ES-I3 (cell line): Measurements from ENCODE around the gene RBMS3.

Source experiments
- H3K36me3 ChIP-seq: 2 replicates; pipeline ENCODE4 v1.6.1; 2013; ENCODE audit warnings: mild to moderate bottlenecking, low read length, control low read depth, moderate library complexity; ENCODE audit not compliant: insufficient read depth
- H3K4me1 ChIP-seq: 2 replicates; pipeline ENCODE4 v1.6.1; 2013; ENCODE audit warnings: mild to moderate bottlenecking, control low read depth, low read length; ENCODE audit not compliant: insufficient read depth
- H3K9ac ChIP-seq: 2 replicates; pipeline ENCODE4 v1.6.1; 2013; ENCODE audit warnings: low read depth, mild to moderate bottlenecking, low read length, moderate library complexity
- H3K9me3 ChIP-seq: 2 replicates; pipeline ENCODE4 v1.6.1; 2013; ENCODE audit warnings: mild to moderate bottlenecking, low read length, moderate library complexity; ENCODE audit not compliant: control insufficient read depth, insufficient read depth

The RBMS3 gene

DNA sequence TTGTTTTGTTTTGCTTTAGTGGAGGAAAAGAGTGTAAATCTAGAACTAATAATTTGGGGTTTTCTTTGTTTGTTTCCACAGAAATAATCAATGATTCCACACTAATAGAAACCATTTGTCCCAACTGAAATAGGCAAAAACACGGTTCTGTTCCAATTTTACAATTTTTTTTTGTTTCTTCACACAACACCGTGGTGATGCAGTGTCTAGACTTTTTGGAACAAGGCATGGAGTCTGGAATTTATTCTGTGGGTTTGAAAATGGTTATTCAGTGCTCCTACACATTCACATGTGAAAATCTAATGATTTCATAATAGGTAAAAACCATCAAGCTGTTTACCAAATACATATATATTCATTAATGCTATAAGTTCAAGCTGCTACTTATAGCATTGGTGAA, 696.5 kb downstream of the RBMS3 start:
- H3K9me3 ChIP-seq, result no peaks in the 10 kb centered on the region
- no peaks in the 10 kb centered on the region for H3K36me3 ChIP-seq
- H3K9ac ChIP-seq, result no peak overlapping the region
- H3K4me1 ChIP-seq, result peaks cover 15% of the 10 kb centered on the region; the same call in 1 of the 2 replicates

DNA sequence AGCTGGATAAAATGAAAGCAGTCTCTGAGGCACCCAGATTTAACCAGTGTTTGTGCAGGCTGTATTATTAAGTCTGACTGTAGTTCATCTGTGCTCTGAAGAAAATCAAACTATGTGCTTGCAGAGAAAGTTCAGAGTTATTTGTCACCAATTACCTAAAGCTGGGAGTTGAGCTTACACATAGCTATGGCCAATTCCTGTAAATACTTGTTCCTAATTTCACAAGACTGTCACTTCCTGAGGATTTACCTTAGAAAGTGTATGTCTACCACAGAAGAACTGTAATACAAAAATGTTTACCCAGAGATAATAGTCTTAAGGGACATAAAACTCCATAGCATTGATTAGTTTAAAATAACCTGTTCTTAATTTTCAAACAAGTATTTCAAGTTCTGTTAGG, 697.2 kb downstream of the RBMS3 start:
- Histone ChIP-seq H3K9me3 (no peaks in the 10 kb centered on the region), H3K36me3 (no peaks in the 10 kb centered on the region), H3K4me1 (peaks cover 12% of the 10 kb centered on the region; the same call in 1 of the 2 replicates), H3K9ac (no peak overlapping the region)

DNA sequence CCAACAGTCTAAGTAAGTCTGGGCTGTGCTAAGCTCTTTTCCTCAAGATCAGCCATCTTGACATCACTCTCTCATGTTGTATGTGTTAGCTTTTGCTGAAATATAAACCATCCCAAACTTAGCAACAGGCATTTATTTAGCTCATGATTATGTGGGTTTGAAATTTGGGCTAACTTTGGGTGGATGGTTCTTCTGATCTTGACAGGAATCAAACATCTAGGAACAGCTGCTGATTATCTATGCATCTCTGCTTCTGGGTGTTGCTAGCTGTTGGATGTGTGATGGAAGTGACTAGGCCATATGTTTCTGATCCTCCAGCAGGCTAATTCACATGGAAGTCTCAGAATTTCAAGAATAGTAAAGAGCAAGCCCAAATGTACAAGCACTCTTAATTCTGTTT, 710.3 kb downstream of the RBMS3 start:
- no peaks in the 10 kb centered on the region; the same call in 1 of the 2 replicates for H3K36me3 ChIP-seq
- H3K4me1 ChIP-seq, result no peaks in the 10 kb centered on the region
- no peaks in the 10 kb centered on the region; the same call in 1 of the 2 replicates for H3K9me3 ChIP-seq
- no peak overlapping the region for H3K9ac ChIP-seq

DNA sequence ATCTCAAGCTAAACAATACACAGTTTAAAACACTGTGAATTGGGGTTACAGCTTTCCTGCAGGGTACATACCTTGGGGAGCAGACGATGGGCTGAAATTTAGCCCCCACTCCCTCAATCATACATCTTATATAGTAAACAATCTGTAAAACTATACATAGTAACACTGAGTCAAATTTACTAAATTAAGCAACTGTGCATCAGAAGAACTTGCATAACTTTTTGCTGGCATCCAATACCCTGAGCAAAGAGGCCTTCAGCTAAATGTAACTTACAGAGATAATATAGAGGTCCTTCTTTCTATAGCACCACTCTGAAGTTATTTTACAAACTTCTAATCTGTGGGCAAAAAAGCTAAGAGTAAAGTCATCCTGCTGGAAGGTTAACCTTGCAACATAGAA, 721.9 kb downstream of the RBMS3 start:
- Histone ChIP-seq H3K4me1 (peaks cover 28% of the 10 kb centered on the region), H3K9me3 (no peaks in the 10 kb centered on the region), H3K36me3 (no peaks in the 10 kb centered on the region), H3K9ac (no peak overlapping the region)

DNA sequence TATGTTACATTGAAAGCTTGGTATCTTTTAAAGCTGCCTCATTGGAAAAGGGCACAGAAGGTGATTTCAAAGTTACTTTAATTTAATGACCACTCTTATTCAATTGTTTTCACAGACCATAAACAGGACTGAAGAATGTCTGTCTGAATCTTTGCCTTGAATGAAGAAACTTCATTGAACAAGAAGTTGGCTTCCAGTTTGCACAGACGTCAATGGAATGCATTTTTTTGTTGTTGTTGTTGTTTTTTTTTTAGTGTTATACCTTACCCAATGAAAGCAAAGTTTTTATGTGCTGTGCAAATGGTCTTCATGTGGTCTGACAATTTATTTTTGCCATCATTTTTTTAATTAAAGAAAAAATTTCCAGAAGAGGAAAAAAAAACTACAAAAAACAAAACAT, 722.9 kb downstream of the RBMS3 start:
- Histone ChIP-seq H3K9me3 (no peaks in the 10 kb centered on the region), H3K4me1 (peaks cover 34% of the 10 kb centered on the region), H3K36me3 (no peaks in the 10 kb centered on the region), H3K9ac (no peak overlapping the region)

DNA sequence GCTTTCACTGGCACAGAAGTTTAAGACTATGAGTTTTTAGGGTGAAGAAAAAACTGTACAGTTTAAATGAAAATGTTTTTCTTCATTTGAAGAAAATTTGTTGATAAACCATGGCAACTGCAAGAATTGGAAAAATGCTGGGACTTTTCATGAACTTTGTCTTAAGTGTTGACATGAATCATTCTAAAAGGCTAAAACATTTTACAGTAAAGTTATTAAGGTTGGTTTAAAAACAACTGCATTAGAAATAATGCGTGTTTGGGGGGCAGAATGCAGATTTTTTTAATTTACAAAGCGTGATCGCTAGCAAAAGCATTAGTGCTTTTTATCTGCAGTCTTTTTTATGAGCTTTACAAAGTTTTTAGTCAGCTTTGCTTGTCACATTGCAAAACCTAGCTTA, 723.6 kb downstream of the RBMS3 start:
- Histone ChIP-seq H3K4me1 (peaks cover 34% of the 10 kb centered on the region), H3K9me3 (no peaks in the 10 kb centered on the region), H3K9ac (no peak overlapping the region), H3K36me3 (no peaks in the 10 kb centered on the region)

DNA sequence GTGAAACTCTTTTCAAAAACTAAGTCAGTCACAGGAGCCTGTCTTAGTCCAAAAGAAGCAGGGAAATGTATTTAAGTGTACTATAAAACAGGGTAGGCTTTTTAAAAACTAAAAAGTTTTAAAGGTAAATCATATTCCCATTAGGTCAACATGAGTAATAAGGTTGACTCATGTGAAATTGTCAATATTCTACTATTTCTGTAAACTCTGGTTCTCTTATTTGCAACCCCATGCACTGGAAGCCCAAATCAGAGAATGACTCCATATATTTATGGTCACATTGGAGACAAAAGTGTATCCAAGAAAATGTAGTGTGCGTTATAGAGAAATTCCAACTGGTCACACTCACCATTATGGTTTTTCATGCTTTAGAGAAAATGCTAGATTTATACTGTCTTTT, 725.2 kb downstream of the RBMS3 start:
- Histone ChIP-seq H3K4me1 (peaks cover 34% of the 10 kb centered on the region), H3K9me3 (no peaks in the 10 kb centered on the region), H3K9ac (no peak overlapping the region), H3K36me3 (no peaks in the 10 kb centered on the region)

DNA sequence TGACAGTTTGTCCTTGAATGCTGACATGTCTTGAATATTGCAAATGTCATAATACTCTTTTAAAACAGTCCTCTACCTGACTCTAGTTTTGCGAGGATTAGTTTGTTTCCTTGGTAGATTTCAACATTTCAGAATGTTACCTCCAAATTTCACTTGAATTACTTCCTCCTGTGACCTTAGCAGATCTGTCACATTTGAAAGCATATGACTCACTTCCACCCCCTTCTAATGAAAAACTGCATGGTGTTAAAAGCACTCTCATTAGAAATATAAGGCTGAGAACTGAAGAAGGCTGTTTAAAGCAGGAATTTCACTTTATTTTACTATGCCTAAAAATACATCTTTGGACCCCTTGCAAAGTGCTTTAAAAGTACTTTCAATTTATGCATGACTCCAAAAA, 726.8 kb downstream of the RBMS3 start:
- Histone ChIP-seq H3K9me3 (no peaks in the 10 kb centered on the region), H3K36me3 (no peaks in the 10 kb centered on the region), H3K4me1 (peaks cover 34% of the 10 kb centered on the region), H3K9ac (no peak overlapping the region)

DNA sequence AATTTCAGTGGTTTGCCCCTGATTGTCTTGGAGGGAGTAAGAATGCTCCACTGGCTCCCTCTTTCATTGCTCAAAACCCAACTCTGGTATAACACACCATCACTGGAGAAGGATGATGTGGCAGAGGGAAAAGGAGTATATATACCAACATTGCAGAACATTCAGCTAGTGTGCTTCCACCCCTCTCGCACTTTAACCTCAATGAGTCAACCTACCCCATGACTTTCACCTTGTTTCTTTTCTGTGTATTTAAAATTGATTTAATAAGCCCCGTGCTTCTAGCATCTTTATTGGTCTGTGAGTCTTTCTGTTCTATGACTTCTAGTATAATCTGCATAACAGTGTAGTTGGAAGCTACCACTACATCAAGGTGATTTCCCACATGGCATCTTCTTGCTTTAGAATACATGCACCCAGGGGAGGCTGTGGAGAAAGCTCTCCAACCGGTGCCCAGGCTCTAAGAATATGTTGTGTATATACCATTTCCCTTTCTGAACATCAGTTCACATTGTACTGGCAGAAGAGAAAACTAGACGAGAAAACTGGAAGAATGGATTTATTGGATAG, 730.4 kb downstream of the RBMS3 start:
- H3K4me1 ChIP-seq, result peaks cover 13% of the 10 kb centered on the region
- H3K9me3 ChIP-seq, result no peaks in the 10 kb centered on the region
- H3K36me3 ChIP-seq, result no peaks in the 10 kb centered on the region
- H3K9ac ChIP-seq, result no peak overlapping the region

DNA sequence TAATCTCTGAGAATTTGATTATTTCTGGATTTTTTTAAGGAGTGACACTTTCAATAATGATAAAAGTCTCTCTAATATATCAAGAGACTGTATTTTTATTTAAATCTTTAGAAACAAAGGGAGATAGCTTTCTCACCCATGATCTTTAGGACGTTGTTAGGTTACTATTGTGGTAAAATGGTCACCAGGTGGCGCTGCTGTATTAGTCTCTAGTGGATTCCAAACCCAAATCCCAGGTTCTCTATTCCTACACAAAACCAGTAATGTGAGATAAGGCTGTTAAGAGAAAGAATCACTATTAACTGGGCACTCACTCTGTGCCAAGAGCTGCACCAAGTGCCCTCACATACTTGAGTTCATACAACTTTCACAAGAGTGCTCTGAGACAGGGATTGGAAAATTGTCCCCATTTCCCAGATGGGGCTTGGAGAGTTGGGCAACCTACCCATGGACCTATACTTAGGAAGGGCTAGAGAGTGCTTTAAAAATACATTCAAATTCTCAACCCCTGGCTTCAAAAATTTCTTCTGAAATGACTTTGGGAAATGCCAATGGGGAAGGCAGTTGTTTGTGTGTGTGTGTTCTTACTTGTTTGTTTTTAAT, 732.2 kb downstream of the RBMS3 start:
- Histone ChIP-seq H3K9ac (no peak overlapping the region), H3K4me1 (peaks cover 4% of the 10 kb centered on the region; the same call in 1 of the 2 replicates), H3K36me3 (no peaks in the 10 kb centered on the region), H3K9me3 (no peaks in the 10 kb centered on the region)

DNA sequence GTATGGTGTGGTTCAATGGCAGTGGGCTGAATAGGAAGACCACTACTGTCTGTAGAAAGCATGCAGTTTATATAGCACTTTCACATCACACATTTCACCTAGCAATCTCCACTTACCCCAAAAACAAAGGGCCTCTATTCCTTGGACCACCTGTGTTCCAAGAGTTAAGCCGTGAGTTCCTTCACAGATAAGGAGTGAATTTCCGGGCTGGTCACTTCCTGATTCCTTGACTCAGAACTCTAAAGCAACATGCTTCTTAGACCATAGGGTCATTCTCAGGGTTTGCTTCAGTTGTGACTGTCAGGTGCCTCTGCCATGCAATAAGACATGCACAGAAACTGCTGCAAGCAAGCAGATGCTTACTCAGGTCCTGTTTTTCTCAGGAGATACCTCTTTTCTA, 737.0 kb downstream of the RBMS3 start:
- H3K36me3 ChIP-seq, result no peaks in the 10 kb centered on the region; the same call in 1 of the 2 replicates
- H3K9me3 ChIP-seq, result no peaks in the 10 kb centered on the region
- no peaks in the 10 kb centered on the region for H3K4me1 ChIP-seq
- no peak overlapping the region for H3K9ac ChIP-seq

DNA sequence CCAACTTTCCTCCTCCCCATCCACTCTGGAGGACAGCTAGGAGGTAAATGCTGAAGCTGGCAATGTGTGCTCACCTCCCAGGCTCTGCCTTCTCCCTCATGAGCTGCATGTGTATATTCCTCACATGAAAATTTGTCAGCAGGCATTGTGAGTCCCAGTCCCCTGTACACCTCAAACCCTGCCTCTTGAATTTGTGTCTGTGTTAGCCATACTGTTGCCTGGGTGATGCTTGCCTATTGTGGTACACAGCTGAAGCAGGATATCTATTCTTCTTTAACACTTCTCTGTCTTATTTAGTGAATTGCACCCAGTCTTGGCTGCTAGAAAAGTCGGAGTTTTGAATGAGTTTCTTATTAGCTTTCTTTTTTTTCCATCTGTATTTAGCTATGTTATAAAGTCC, 739.5 kb downstream of the RBMS3 start:
- H3K9ac ChIP-seq, result no peak overlapping the region
- no peaks in the 10 kb centered on the region for H3K4me1 ChIP-seq
- H3K36me3 ChIP-seq, result no peaks in the 10 kb centered on the region; the same call in 1 of the 2 replicates
- no peaks in the 10 kb centered on the region for H3K9me3 ChIP-seq

DNA sequence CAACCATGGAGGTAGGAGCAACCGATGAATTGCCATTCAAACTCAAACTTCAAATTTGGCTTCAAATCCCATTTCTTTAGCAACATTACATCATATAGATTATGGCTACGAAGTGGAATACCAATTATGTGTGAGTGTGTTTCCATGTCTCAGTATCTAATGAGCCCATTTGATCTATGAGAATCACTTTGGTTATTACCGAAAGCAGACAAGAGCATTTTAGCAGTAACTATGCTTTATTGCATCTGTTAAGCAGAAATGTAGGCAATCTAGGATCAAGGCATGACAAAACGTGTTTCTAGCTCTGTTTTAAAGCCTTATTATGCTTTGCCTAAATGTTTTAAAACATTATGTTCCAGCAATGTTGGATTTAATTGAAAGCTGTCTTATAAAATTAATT, 743.6 kb downstream of the RBMS3 start:
- no peaks in the 10 kb centered on the region for H3K4me1 ChIP-seq
- no peak overlapping the region for H3K9ac ChIP-seq
- H3K9me3 ChIP-seq, result no peaks in the 10 kb centered on the region
- H3K36me3 ChIP-seq, result no peaks in the 10 kb centered on the region; the same call in 1 of the 2 replicates

DNA sequence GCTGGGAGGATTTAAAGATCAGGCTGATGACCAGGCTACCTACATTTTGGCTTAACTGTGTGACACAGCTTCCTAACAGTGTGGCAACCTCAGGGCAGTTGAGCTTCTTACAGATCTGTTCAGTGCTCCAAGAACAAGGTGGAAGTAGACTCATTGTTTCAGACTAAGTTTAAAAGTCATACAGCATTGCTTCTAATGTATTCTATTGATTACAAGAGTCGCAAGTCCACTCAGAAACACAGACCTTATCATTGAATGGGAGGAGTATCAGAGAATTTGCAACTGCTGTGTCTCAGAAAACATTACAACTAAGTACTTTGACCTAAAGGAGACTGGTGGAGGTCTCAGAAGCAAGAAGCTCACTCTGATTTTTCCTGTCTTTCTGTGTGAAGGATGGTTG, 746.0 kb downstream of the RBMS3 start:
- Histone ChIP-seq H3K9me3 (no peaks in the 10 kb centered on the region), H3K4me1 (no peaks in the 10 kb centered on the region), H3K36me3 (no peaks in the 10 kb centered on the region; the same call in 1 of the 2 replicates), H3K9ac (no peak overlapping the region)

DNA sequence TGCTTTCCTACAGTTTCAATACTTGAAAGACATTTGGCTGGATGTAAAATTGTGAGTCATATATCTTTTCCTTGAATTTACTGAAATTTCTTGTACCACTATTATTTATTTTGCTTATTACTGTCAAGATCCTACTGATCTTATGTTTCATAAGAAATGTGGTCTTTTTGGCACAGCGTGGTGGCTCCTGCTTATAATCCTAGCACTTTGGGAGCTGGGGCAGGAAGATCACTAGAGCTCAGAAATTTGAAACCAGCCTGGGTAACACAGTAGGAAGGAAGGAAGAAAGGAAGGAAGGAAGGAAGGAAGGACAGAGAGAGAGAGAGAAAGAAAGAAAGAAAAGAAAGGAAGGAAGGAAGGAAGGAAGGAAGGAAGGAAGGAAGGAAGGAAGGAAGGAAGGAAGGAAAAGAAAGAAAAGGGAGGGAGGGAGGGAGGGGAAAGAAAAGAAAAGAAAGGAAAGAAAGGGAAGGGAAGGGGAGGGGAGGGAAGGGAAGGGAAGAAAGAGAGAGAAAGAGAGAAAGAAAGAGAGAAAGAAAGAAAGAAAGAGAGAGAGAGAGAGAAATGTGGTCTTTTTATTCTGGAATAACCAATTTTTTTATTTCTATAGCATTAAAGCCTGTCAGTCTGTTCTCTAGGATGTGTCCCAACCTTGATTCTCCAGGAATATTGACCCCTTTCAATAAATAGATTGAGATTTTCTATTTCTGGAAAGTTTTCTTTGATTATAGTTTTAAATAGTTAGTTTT, 753.5 kb downstream of the RBMS3 start:
- no peaks in the 10 kb centered on the region for H3K4me1 ChIP-seq
- no peak overlapping the region for H3K9ac ChIP-seq
- no peaks in the 10 kb centered on the region for H3K36me3 ChIP-seq
- H3K9me3 ChIP-seq, result no peaks in the 10 kb centered on the region
